ENCODE data around the gene TGM4. TPM values are rescaled to one million over a fixed set of nuclear protein-coding genes. Genes with fewer than 3 reads are reported as not detected.

The TGM4 gene
- total RNA-seq, 1 donor from 2014 or later, result 0.13 TPM

DNA sequence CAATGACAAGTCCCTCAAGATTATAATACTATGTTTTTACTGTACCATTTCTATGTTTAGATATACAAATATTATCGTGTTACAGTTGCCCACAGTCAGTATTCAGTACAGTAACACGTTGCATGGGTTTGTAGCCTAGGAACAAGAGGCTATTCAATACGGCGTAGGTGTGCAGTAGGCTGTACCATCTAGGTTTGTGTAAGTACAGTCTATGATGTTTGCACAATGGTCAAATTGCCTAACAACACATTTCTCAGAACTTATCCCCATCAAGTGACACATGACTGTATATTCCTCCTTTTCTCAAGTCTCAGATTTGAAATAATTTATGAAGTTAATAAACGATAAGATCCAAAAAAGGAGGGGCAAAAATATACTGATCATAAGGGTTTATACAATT, 79.9 kb downstream of the TGM4 start:
- DNase-seq (ENCODE audit: low read depth in 2 of 2), result no peak

DNA sequence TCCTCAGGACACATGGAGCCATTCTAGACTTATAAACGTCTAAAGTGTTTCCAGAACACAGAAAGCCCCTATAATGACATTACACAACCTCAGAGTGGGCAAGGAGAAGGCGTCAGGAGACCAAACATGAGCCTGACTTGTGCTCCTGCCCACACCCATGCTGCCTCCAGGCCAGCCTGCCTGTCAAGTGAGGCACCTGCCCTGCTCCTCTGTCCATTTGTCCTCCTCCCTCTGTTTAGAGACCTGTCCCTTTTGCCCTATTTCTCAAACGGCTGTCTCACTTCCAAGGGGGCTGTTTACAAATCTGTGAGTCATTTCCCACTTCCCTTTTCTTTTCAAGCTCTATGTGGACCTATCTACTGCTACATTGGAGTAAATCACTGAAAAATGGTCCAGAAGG, 80.6 kb downstream of the TGM4 start:
- peak; percentile 62 to 83 for DNase-seq (ENCODE audit: low read depth in 2 of 2)

DNA sequence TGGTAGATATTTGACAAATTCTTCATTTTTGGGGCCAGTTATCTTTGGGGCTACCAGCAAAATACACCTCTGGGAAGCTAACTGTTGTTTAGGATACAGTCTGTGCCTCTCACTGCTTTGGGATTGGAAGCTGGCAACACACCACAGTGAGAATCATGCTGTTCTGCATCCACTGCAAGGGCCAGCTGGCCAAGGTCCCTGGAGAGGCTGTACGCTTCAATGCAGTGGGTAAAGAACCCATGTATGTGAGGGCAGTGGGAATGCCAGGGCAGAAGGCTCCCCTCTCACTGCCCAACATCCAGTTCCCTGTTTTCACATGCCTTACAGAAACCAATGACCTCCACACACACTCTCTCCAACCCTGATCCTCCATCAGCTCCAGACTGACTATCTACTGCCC, 81.5 kb downstream of the TGM4 start:
- no peak for DNase-seq (ENCODE audit: low read depth in 2 of 2)

DNA sequence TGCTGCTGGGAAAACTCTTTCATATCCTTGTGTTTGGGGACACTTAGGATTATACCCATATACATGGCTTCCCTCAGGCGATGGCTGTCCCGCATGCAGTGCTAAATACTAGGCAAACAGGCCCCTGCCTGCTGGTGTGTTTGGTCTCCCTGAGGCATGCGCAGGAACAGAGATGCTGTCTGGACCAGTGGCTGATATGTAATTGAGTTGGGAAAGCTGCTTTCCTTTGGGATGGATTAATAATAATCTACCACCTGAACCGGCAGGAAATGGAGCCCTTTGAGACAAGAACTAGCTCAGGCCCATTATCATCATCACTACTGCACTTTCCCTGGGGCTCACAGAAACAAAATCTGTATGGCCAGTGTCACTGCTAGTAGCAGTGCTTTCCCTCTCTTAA, 83.6 kb downstream of the TGM4 start:
- DNase-seq (ENCODE audit: low read depth in 2 of 2), result no peak

DNA sequence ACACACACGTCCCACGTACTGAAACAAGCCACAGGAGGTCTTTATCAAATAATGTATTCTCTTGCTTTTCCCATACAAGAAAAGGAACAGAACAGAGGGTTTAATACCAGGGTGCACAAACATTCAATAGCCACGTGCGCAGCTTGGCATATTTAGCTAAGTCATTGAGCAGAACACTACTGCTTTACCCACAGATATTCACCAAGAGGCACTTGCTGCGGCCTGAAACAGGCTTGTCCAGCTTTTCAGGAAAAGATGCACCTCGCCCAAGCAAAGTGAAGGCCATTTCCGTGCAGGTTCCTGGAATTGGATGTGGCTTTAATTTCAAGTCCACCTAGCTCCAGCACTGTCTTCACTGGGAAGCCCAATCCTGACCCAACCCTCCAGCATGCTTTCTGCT, 84.0 kb downstream of the TGM4 start:
- no peak for DNase-seq (ENCODE audit: low read depth in 2 of 2)

DNA sequence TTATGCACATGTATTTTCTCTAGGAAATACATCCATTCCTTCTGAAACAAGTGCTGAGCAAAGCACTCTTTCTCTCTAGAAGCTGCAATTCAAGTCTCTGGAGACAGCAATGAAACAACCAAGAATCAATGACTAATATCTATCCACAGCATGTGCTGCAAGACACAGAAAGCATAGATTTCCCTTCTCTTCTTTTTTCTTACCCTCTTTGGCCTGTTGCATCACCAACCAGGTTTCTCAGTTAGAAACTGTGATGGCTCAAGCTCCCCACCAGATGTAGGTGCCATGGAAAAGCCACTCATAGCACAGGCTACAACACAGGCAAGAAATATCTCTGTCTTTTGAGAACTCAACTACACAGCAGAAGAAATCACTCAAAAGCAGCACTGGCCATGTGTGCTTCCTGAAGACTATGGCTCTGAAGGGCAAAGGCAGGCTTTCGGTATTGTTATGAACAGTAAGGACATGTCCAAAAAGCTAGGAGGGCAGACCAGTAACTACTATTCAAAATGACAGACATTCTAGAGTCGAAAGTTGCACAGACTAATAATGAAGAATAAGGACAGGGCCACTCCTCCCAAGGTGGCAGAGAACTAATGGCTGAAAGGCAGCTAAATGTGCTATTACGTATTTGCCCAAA, 86.1 kb downstream of the TGM4 start:
- DNase-seq (ENCODE audit: low read depth in 2 of 2), result no peak

DNA sequence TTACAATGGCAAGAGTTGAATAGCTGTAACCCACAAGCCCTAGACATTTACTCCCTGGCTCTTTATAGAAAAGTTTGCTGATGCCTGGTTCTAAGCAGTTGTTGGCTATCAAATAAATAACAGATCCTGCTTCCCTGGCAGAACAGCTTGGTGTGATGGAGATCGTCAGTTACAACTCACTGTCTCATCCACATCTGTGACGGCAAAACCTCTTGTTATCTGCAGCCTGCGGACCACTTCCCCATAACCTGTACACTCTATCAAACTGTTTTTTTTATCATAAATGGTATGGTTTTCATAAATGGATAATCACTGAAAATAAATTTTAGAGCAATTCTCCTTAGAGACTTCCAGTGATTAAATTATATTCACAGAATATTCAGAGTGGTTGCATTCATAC, 87.5 kb downstream of the TGM4 start:
- no peak for DNase-seq (ENCODE audit: low read depth in 2 of 2)

DNA sequence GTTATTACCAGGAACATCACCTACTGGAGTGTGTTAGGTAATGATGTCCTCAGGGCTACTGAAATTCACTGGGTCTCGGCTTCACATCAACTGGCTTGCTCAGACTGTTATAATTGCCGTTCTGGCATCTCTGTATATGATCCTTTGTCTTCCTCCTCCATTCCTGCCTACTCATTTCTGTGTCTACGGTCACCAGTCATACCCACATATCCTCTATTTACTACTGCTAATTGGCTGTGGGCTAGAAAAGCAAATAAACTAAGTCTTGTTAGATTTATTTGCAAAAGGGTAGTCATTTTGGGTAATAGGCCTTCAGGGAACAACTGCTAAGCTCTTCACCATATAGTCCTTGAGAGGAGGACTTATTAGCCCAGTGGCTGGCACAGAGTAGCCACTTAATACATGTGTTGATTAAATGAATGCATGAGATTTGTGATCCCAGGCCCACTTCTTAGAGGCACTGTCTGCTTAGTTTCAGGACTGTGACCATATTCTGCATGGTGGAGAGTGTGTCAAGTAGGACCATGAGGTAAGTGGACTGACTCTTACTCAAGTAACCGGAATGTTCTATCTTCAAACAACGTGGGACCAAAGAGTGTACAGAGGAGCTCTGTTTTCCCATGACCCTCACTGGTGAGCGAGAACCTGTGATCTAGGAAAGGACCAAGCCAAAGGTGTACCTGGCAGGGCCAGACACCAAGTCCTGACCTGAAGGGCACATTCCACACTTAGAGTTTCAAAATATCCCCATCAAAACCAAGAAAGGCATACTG, 88.4 kb downstream of the TGM4 start:
- no peak for DNase-seq (ENCODE audit: low read depth in 2 of 2)

DNA sequence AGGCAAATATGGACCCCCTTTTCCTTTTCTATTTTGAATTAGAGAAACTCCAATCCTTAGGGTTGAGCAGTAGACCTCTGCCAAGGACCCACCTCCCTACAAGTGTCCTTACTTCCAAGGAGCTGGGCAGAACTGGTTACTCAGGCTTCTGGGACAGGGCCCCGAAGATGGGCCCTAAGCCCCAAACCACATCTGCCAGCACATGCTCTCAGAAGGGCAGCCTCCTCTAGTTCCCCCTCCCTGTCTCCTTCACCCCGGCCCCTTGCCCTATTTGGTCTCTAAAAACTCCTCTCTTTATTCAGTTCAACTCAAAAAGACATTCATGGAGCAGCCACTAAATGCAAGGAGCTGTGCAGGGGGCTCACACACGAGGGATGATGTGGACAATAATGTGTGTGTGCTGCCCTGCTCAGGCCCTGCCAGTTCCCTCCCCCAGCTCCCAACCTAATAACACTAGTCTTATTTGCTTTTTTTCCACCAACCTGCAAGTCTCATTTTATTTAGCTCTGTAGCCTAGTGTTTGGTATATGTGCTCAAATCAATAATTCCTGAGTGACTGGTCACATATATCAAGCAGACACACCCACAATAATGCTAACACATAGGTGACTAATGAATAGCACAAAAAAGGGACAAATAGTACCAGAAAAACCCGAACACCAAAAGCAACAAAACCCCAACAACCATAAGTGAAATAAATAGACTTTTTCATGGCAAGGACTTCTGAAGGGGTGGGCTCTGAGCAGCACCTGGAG, 89.3 kb downstream of the TGM4 start:
- DNase-seq (ENCODE audit: low read depth in 2 of 2), result no peak

Other genes starting within 250 kb of the TGM4 start
- gene ZNF197, start 249.6 kb upstream of the TGM4 start, total RNA-seq, result 5.4 and 6.8 TPM in 2 replicates
- 10.1 and 12.5 TPM in 2 replicates for gene ZNF35, start 225.9 kb upstream of the TGM4 start, total RNA-seq
- gene ZNF502, start 161.9 kb upstream of the TGM4 start, total RNA-seq, result 1.9 and 2.5 TPM in 2 replicates
- 3.2 and 4.2 TPM in 2 replicates for gene ZNF501, start 145.0 kb upstream of the TGM4 start, total RNA-seq
- 14.5 and 15.4 TPM in 2 replicates for gene KIAA1143, start 113.0 kb upstream of the TGM4 start, total RNA-seq
- 2.9 and 8.3 TPM in 2 replicates for gene KIF15, start 112.8 kb upstream of the TGM4 start, total RNA-seq
- gene TMEM42, start 12.7 kb upstream of the TGM4 start, total RNA-seq, result 8.5 and 9.6 TPM in 2 replicates
- 55.8 and 94.1 TPM in 2 replicates for gene ZDHHC3, start 101.6 kb downstream of the TGM4 start, total RNA-seq
- 35.0 and 43.1 TPM in 2 replicates for gene EXOSC7, start 101.6 kb downstream of the TGM4 start, total RNA-seq
- 0.25 and 0.26 TPM in 2 replicates for gene CLEC3B, start 151.7 kb downstream of the TGM4 start, total RNA-seq